OCI-LY3 (cell line): ENCODE data around the gene XKR7.

Experiments
- H2AFZ ChIP-seq: fragments of 200-600, 300-600 bp; shearing (Covaris generic); 2 replicates; pipeline ENCODE4 v1.6.0; 2014; ENCODE audit warnings: antibody characterized with exemption, low read depth, low read length
- H3K27ac ChIP-seq: fragments of 200-600, 300-600 bp; sonication (generic); 2 replicates; pipeline ENCODE4 v1.5.1; 2014; ENCODE audit warnings: mild to moderate bottlenecking, low read length, moderate library complexity, mixed read lengths
- H3K27me3 ChIP-seq: fragments of 200-600, 300-600 bp; sonication (generic); 2 replicates; pipeline ENCODE4 v1.6.1; 2014; ENCODE audit warnings: low read depth, low read length, mixed read lengths
- H3K36me3 ChIP-seq: fragments of 200-600, 300-600 bp; sonication (generic); replicated peaks from 2 replicates; pipeline ENCODE3; 2014; ENCODE audit warnings: low read depth, low read length, mixed read lengths
- H3K4me1 ChIP-seq: fragments of 300-600, 200-600 bp; sonication (generic); 2 replicates; pipeline ENCODE4 v1.6.1; 2014; ENCODE audit warnings: low read length, mixed read lengths
- H3K4me2 ChIP-seq: fragments of 200-600, 300-600 bp; sonication (generic); 2 replicates; pipeline ENCODE4 v1.6.1; 2014; ENCODE audit warnings: low read length, mixed read lengths
- H3K4me3 ChIP-seq: fragments of 300-600, 200-600 bp; sonication (generic); 2 replicates; pipeline ENCODE4 v1.5.1; 2014; ENCODE audit warnings: antibody characterized with exemption, mild to moderate bottlenecking, low read length, moderate library complexity
- H3K79me2 ChIP-seq: fragments of 300-600, 200-600 bp; shearing (Covaris generic); 2 replicates; pipeline ENCODE4 v1.6.1; 2014; ENCODE audit warnings: mild to moderate bottlenecking, low read length, mixed read lengths
- H3K9ac ChIP-seq: fragments of 300-600, 200-600 bp; shearing (Covaris generic); 2 replicates; pipeline ENCODE4 v1.6.0; 2014; ENCODE audit warnings: mild to moderate bottlenecking, low read length, moderate library complexity
- H3K9me3 ChIP-seq: fragments of 200-600, 300-600 bp; shearing (Covaris generic); 2 replicates; pipeline ENCODE4 v1.6.1; 2014; ENCODE audit warnings: low read length, mixed read lengths; ENCODE audit not compliant: insufficient read depth
- H4K20me1 ChIP-seq: fragments of 200-600, 300-600 bp; sonication (generic); 2 replicates; pipeline ENCODE4 v1.6.1; 2016; ENCODE audit warnings: low read length, mixed read lengths; ENCODE audit not compliant: insufficient read depth
- EZH2phosphoT487 ChIP-seq: fragments of 200-600 bp; shearing (Covaris generic); IDR thresholded peaks from 2 replicates; pipeline ENCODE4 v1.6.1; 2018; ENCODE audit warnings: antibody characterized with exemption, mixed run types, low read depth
- TF ChIP-seq, protein P1 (sequence below): fragments of 200-600, 300-600 bp; sonication (generic); IDR thresholded peaks from 2 replicates; pipeline ENCODE4 v1.5.1; 2014; ENCODE audit warnings: antibody characterized with exemption, low read length, low read depth

XKR7 gene

DNA sequence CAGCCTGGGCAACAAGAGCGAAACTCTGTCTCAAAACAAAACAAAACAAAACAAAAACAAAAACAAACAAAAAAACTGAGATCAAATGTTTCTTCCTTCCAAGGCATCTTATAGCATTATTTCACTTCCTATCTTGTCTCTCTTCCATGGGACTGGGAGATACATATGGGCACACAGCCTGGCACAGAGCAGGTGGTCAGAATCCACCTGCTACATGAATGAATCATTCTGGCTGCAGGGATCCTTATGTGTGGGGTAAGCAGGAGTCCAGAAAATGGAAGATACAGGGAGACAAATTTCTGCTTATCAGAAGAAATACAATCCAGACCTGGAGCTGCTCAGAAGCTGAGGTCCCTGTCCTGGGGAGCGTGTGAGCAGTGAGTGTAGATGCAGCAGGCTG, 24.1 kb downstream of the XKR7 start:
- no peak overlapping the region for H3K27ac ChIP-seq
- H3K36me3 ChIP-seq, result no peaks in the 10 kb centered on the region
- H2AFZ ChIP-seq, result no peak overlapping the region
- H3K9ac ChIP-seq, result no peak overlapping the region
- no peaks in the 10 kb centered on the region for H3K4me1 ChIP-seq
- H4K20me1 ChIP-seq, result no peaks in the 10 kb centered on the region
- H3K4me2 ChIP-seq, result no peak overlapping the region
- no peaks in the 10 kb centered on the region for H3K9me3 ChIP-seq
- H3K27me3 ChIP-seq, result peaks cover 21% of the 10 kb centered on the region
- no peaks in the 10 kb centered on the region for H3K79me2 ChIP-seq
- TF ChIP-seq EZH2phosphoT487, result no peak
- TF ChIP-seq, protein P1, sequence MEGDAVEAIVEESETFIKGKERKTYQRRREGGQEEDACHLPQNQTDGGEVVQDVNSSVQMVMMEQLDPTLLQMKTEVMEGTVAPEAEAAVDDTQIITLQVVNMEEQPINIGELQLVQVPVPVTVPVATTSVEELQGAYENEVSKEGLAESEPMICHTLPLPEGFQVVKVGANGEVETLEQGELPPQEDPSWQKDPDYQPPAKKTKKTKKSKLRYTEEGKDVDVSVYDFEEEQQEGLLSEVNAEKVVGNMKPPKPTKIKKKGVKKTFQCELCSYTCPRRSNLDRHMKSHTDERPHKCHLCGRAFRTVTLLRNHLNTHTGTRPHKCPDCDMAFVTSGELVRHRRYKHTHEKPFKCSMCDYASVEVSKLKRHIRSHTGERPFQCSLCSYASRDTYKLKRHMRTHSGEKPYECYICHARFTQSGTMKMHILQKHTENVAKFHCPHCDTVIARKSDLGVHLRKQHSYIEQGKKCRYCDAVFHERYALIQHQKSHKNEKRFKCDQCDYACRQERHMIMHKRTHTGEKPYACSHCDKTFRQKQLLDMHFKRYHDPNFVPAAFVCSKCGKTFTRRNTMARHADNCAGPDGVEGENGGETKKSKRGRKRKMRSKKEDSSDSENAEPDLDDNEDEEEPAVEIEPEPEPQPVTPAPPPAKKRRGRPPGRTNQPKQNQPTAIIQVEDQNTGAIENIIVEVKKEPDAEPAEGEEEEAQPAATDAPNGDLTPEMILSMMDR, result no peak
- no peak overlapping the region for H3K4me3 ChIP-seq

DNA sequence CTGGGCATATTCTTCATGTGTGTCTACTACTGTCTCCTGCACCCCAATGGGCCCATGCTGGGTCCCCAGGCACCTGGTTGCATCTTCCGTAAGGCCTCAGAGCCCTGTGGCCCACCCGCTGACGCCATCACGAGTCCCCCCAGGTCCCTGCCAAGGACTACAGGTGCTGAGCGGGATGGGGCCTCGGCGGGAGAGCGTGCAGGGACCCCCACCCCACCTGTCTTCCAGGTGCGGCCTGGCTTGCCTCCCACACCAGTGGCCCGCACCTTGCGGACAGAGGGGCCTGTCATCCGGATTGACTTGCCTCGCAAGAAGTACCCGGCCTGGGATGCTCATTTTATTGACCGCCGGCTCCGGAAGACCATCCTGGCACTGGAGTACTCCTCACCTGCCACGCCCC, 29.0 kb downstream of the XKR7 start:
- peaks cover 21% of the 10 kb centered on the region for H3K27me3 ChIP-seq

DNA sequence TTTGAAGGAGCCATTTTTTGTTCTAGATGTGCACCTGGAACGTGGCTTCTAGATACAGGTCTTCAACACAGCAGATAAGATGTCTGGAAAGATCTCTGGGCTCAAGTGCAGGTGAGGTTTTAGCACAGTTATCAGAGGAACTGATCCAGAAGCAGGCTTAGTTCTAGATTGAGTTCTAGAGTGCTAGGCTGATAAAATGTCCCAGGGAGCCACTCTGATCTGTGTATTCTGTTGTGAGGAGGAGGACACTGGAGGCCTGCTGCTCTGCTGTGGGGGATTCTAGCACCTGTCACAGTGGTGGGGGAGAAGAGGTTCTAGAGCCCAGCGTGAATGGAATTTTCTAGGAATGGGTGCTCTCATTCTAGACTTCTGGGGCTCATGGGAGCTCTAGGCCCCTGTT, 30.3 kb downstream of the XKR7 start:
- Histone ChIP-seq H3K27me3 (peaks cover 13% of the 10 kb centered on the region), H2AFZ (no peak overlapping the region), H3K4me1 (no peaks in the 10 kb centered on the region), H3K9ac (no peak overlapping the region), H4K20me1 (no peaks in the 10 kb centered on the region), H3K36me3 (no peaks in the 10 kb centered on the region), H3K9me3 (no peaks in the 10 kb centered on the region), H3K79me2 (no peaks in the 10 kb centered on the region), H3K4me3 (no peak overlapping the region), H3K4me2 (no peak overlapping the region), H3K27ac (no peak overlapping the region)
- TF ChIP-seq EZH2phosphoT487, result no peak
- TF ChIP-seq, protein P1, result no peak

More for the DNA sequence above, 29.0 kb downstream of the XKR7 start:
- no peaks in the 10 kb centered on the region for H3K4me1 ChIP-seq
- H3K4me3 ChIP-seq, result no peak overlapping the region
- H3K79me2 ChIP-seq, result no peaks in the 10 kb centered on the region
- H3K9me3 ChIP-seq, result no peaks in the 10 kb centered on the region
- H3K9ac ChIP-seq, result no peak overlapping the region
- no peak overlapping the region for H3K4me2 ChIP-seq
- no peak overlapping the region for H3K27ac ChIP-seq
- TF ChIP-seq EZH2phosphoT487, result no peak
- TF ChIP-seq, protein P1, result no peak
- no peak overlapping the region for H2AFZ ChIP-seq
- no peaks in the 10 kb centered on the region for H4K20me1 ChIP-seq
- H3K36me3 ChIP-seq, result no peaks in the 10 kb centered on the region

DNA sequence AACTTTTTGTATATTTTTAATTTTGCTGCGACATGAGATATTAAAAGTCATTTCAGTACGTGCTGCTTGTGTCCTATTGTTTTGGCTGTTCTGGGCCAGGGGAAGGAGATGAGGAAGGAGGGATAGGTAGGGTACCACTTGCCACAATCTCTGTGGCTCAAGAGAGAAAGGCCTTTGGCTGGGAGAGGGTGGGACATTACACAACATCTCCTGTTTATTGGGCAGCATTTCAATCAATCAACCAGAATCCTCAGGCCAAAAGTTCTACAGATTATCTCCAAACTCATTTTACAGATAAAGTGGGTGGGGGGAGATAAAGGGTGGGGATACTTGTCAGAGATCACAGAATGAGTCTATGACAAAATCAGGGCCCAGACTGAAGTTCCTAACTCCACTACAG, 35.4 kb downstream of the XKR7 start:
- no peak overlapping the region for H3K27ac ChIP-seq
- no peak overlapping the region for H3K4me2 ChIP-seq
- H3K9ac ChIP-seq, result no peak overlapping the region
- H3K79me2 ChIP-seq, result no peaks in the 10 kb centered on the region
- no peaks in the 10 kb centered on the region for H3K4me1 ChIP-seq
- H3K27me3 ChIP-seq, result peaks cover 14% of the 10 kb centered on the region; the same call in 1 of the 2 replicates
- no peaks in the 10 kb centered on the region for H3K36me3 ChIP-seq
- H4K20me1 ChIP-seq, result no peaks in the 10 kb centered on the region
- no peak overlapping the region for H3K4me3 ChIP-seq
- H2AFZ ChIP-seq, result no peak overlapping the region
- no peak for TF ChIP-seq EZH2phosphoT487
- TF ChIP-seq, protein P1, result no peak
- no peaks in the 10 kb centered on the region for H3K9me3 ChIP-seq
